ENCODE results near the gene VPS41. TPM values are rescaled to one million over a fixed set of nuclear protein-coding genes. Genes with fewer than 3 reads are reported as not detected.
"Not testable (repeated sequence)": the region's sequence is repeated elsewhere in the genome, so short reads cannot be mapped to it uniquely, and the experiment has no call there.

The VPS41 gene
- polyA plus RNA-seq, 1 experiment, result 15.7 TPM

DNA sequence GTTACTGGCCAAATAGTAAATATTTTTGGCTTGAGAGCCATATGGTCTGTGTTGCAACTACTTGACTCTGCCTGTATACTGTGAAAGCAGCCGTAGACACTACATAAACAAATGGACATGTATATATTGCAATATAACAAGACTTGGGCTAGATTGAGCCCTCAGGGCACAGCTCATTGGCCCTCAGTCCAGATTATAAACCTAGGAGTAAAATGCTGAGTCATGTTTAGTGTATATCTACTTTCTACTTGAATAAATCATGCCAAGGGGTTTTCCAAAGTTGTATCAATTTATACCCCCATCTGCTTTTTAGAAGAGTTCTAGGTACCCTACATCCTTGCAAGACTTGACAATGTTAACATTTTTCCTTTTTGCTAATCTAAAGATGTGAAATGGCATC is 41.3 kb upstream of the VPS41 start:
- DNase-seq (ENCODE audit: low read depth), result no peak
- ChIA-PET CTCF (no interaction called here), POLR2A (no interaction called here)
- H3K27me3 ChIP-seq (ENCODE audit: control insufficient read depth, insufficient read depth, low read length), result no peaks in the 10 kb centered on the region
- TF ChIP-seq, protein P1, sequence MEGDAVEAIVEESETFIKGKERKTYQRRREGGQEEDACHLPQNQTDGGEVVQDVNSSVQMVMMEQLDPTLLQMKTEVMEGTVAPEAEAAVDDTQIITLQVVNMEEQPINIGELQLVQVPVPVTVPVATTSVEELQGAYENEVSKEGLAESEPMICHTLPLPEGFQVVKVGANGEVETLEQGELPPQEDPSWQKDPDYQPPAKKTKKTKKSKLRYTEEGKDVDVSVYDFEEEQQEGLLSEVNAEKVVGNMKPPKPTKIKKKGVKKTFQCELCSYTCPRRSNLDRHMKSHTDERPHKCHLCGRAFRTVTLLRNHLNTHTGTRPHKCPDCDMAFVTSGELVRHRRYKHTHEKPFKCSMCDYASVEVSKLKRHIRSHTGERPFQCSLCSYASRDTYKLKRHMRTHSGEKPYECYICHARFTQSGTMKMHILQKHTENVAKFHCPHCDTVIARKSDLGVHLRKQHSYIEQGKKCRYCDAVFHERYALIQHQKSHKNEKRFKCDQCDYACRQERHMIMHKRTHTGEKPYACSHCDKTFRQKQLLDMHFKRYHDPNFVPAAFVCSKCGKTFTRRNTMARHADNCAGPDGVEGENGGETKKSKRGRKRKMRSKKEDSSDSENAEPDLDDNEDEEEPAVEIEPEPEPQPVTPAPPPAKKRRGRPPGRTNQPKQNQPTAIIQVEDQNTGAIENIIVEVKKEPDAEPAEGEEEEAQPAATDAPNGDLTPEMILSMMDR (IDR thresholded peaks at IDR 0.05; ENCODE audit: insufficient read depth, low read depth, low read length), result no peak
- H3K4me3 ChIP-seq (ENCODE audit: low read depth, low read length), result no peak overlapping the region
- no peaks in the 10 kb centered on the region for H3K36me3 ChIP-seq (ENCODE audit: control insufficient read depth, insufficient read depth, low read length)

GRCh38 chr7:38947541-38947940 is 38.5 kb upstream of the VPS41 start:
- CTCF ChIA-PET, result interaction anchor here (0.5 to 1.5 kb wide), 2 partner anchors 14 to 38 kb away, joined by 3 read pairs; no protein-coding TSS in a partner anchor
- H3K4me3 ChIP-seq (ENCODE audit: low read depth, low read length); H3K27me3 ChIP-seq (ENCODE audit: control insufficient read depth, insufficient read depth, low read length); H3K36me3 ChIP-seq (ENCODE audit: control insufficient read depth, insufficient read depth, low read length); DNase-seq (ENCODE audit: low read depth); POLR2A ChIA-PET: not testable (repeated sequence)

- ChIA-PET CTCF (interaction anchor here (0.6 to 2.4 kb wide), 3 partner anchors 9 to 552 kb away, joined by 3 to 9 read pairs (median 4); no protein-coding TSS in a partner anchor), POLR2A (no interaction called here)
- Histone ChIP-seq H3K27me3 (ENCODE audit: control insufficient read depth, insufficient read depth, low read length) (no peaks in the 10 kb centered on the region), H3K4me3 (ENCODE audit: low read depth, low read length) (no peak overlapping the region), H3K36me3 (ENCODE audit: control insufficient read depth, insufficient read depth, low read length) (no peaks in the 10 kb centered on the region)
- DNase-seq (ENCODE audit: low read depth), result peak; percentile 20
- TF ChIP-seq, protein P1 (IDR thresholded peaks at IDR 0.05; ENCODE audit: insufficient read depth, low read depth, low read length), result no peak
Observed at GRCh38 chr7:38942431-38943051, 33.5 kb upstream of the VPS41 start.

DNA sequence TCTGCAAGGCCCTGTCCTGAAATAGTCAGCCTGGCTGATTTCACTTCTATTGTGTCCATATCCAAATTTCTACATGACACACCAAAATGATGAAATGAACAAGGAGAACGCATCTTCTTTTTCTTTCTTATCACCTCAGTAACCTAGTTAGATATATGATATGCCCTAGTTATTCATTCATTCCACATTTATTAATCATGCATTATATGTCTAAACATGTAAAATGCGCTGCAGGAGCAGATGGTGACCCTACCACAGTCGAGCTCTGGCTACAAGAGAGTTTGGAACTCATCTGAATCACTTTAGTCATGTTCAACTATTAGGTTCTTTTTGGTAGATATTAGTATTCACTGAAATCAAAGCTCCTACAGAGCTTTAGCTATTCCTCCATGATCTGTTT is 31.8 kb upstream of the VPS41 start:
- no peaks in the 10 kb centered on the region for H3K27me3 ChIP-seq (ENCODE audit: control insufficient read depth, insufficient read depth, low read length)
- DNase-seq (ENCODE audit: low read depth), result no peak
- CTCF ChIA-PET, result interaction anchor here (0.6 to 1.0 kb wide), 2 partner anchors 111 to 887 kb away, joined by 3 to 4 read pairs; no protein-coding TSS in a partner anchor
- TF ChIP-seq, protein P1 (IDR thresholded peaks at IDR 0.05; ENCODE audit: insufficient read depth, low read depth, low read length), result no peak
- no peaks in the 10 kb centered on the region for H3K36me3 ChIP-seq (ENCODE audit: control insufficient read depth, insufficient read depth, low read length)
- POLR2A ChIA-PET, result no interaction called here
- H3K4me3 ChIP-seq (ENCODE audit: low read depth, low read length), result no peak overlapping the region

- DNase-seq (ENCODE audit: low read depth), result no peak
- TF ChIP-seq, protein P1 (IDR thresholded peaks at IDR 0.05; ENCODE audit: insufficient read depth, low read depth, low read length), result no peak
- no peaks in the 10 kb centered on the region for H3K36me3 ChIP-seq (ENCODE audit: control insufficient read depth, insufficient read depth, low read length)
- H3K4me3 ChIP-seq (ENCODE audit: low read depth, low read length), result no peak overlapping the region
- no peaks in the 10 kb centered on the region for H3K27me3 ChIP-seq (ENCODE audit: control insufficient read depth, insufficient read depth, low read length)
- CTCF ChIA-PET, result no interaction called here
- POLR2A ChIA-PET, result interaction anchor here (0.6 kb wide), 1 partner anchor 19 kb away, joined by 6 read pairs; no protein-coding TSS in a partner anchor
Observed at GRCh38 chr7:38938589-38938988, 29.6 kb upstream of the VPS41 start.

Measured in BJ (cell line).